HFFc6 (cell line): ENCODE data around the gene UBE2E2. TPM values are rescaled to one million over a fixed set of nuclear protein-coding genes. Genes with fewer than 3 reads are reported as not detected.

ENCODE experiments used
- DNase-seq: peaks from one replicate; pipeline ENCODE4 v3.0.0-alpha.2; 2018
- H3K27ac Mint-ChIP-seq: 2 replicates; pipeline ENCODE4 v1.8.0; 2020; ENCODE audit warnings: mild to moderate bottlenecking, mixed read lengths
- H3K27me3 Mint-ChIP-seq: 2 replicates; pipeline ENCODE4 v1.8.0; 2021; ENCODE audit warnings: mild to moderate bottlenecking, moderate library complexity, mixed read lengths; ENCODE audit not compliant: insufficient read depth
- H3K36me3 Mint-ChIP-seq: 2 replicates; pipeline ENCODE4 v1.8.0; 2021; ENCODE audit warnings: low read depth, mixed read lengths
- H3K4me1 Mint-ChIP-seq: 2 replicates; pipeline ENCODE4 v1.8.0; 2020; ENCODE audit warnings: low read depth, mixed read lengths
- H3K4me3 Mint-ChIP-seq: 2 replicates; pipeline ENCODE4 v1.8.0; 2020; ENCODE audit warnings: mild to moderate bottlenecking, moderate library complexity, mixed read lengths
- H3K9me3 Mint-ChIP-seq: 2 replicates; pipeline ENCODE4 v1.8.0; 2020; ENCODE audit warnings: mild to moderate bottlenecking, mixed read lengths
- CTCF ChIP-seq: fragments of 200-600 bp; sonication (generic); IDR thresholded peaks from 2 replicates; pipeline ENCODE4 v1.5.0; 2021; ENCODE audit warnings: antibody characterized with exemption, mild to moderate bottlenecking
- total RNA-seq, 6 experiments: library from RNA; stranded (reverse); fragmentation: NEBNext Ultra II Directional; extraction: Animal tissue kit (Norgen Biotek cat#: 25700); gene quantifications; 2 replicates in 1 of 6; 3 replicates in 5 of 6; pipeline ENCODE4 v1.2.3, GENCODE V29; 2021

The UBE2E2 gene
- total RNA-seq, 6 experiments from 2014 or later = 38.2 to 53.0 (median 47.2) TPM

DNA sequence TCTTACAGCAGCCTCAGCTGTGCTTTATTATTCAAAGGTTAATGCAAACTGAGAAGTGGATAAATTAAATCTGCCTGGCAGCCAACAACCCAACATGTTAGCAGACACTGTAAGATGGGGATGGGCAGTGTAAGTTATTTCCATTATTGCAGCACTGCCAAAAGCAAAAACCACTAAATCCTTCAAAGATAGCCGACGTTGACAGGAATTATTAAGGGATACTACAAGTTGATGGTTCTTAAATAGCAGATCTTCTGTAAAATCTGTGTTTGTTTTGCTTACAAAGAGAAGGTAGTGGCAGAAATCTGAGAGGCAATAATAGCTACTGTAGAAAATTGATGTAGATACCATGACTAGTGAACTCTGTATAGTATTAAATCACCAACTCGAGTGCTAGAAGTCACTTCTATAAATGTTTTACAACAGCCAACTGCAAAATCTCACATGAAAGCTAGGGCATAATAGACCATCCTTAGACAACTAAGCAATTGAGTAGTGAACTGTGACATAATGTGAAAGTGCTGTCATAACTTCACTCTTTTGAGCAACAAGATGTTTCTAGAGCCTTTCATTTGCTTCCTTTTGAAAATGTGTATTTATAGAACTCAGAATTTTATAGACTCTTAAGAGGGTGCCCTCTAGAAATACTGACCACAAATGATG, 278.6 kb downstream of the UBE2E2 start:
- no peak for DNase-seq
- Mint-ChIP-seq H3K27ac (no peak overlapping the region), H3K4me3 (no peak overlapping the region), H3K9me3 (peaks cover 14% of the 10 kb centered on the region), H3K36me3 (peaks cover 28% of the 10 kb centered on the region), H3K27me3 (no peaks in the 10 kb centered on the region; the same call in 1 of the 2 replicates), H3K4me1 (no peaks in the 10 kb centered on the region)
- TF ChIP-seq CTCF = no peak

- H3K27me3 Mint-ChIP-seq = no peaks in the 10 kb centered on the region; the same call in 1 of the 2 replicates
- no peak for TF ChIP-seq CTCF
- no peak overlapping the region for H3K4me3 Mint-ChIP-seq
- H3K36me3 Mint-ChIP-seq = peaks cover 27% of the 10 kb centered on the region
- no peak for DNase-seq
- H3K4me1 Mint-ChIP-seq = peaks cover 11% of the 10 kb centered on the region
- H3K27ac Mint-ChIP-seq = no peak overlapping the region
- H3K9me3 Mint-ChIP-seq = peaks cover 7% of the 10 kb centered on the region
These were observed 281.3 kb downstream of the UBE2E2 start for GRCh38 chr3:23484386-23484785.

GRCh38 chr3:23485922-23486321, 282.8 kb downstream of the UBE2E2 start:
- no peak overlapping the region for H3K4me3 Mint-ChIP-seq
- peaks cover 27% of the 10 kb centered on the region for H3K4me1 Mint-ChIP-seq
- DNase-seq = no peak
- peaks cover 24% of the 10 kb centered on the region for H3K36me3 Mint-ChIP-seq
- TF ChIP-seq CTCF = no peak
- H3K27me3 Mint-ChIP-seq = no peaks in the 10 kb centered on the region; the same call in 1 of the 2 replicates
- H3K9me3 Mint-ChIP-seq = peaks cover 7% of the 10 kb centered on the region; the same call in 1 of the 2 replicates
- H3K27ac Mint-ChIP-seq = no peak overlapping the region

DNA sequence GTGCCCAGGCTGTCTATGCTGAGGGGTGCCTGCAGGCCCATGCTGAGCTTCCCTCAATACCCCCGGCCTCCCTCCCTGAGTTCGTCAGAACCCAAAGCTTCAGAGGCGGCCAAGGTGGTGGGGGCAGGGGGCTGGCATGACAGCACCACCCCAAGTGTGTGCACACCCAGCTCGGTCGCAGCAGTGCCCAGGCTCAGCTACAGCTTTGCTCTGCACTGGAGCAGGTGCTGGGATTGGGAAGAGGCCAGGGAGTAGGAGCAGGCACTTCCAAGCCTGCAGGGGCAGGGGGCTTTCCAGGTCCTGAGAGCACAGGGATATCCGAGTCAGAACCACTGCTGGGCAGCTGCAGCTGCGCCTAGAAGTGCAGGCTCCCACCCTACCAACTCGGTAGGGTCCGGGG, 283.9 kb downstream of the UBE2E2 start:
- Mint-ChIP-seq H3K36me3 (peaks cover 24% of the 10 kb centered on the region), H3K4me1 (peaks cover 35% of the 10 kb centered on the region), H3K9me3 (peaks cover 7% of the 10 kb centered on the region; the same call in 1 of the 2 replicates), H3K27ac (no peak overlapping the region), H3K27me3 (no peaks in the 10 kb centered on the region; the same call in 1 of the 2 replicates), H3K4me3 (no peak overlapping the region)
- no peak for DNase-seq
- TF ChIP-seq CTCF = no peak

DNA sequence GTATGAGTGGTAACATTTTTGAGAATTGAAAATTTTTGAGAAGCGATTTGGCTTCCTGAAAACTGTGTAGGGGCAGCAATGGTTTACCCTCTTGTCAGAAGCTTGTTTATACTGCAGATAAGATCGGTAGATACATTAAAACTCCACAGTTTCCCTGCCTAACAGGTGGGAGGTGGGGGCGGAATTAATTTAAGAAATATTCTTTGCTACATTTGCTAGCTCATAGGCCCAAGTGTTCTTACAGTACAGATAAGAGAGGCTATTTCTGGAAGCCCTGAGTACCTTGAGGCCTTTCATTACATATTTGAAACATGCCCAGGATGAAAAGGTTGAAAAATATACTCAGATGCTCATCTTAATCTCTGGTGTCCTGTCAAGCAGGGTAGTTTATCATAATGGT, 285.5 kb downstream of the UBE2E2 start:
- TF ChIP-seq CTCF = no peak
- no peak for DNase-seq
- Mint-ChIP-seq H3K9me3 (peaks cover 7% of the 10 kb centered on the region; the same call in 1 of the 2 replicates), H3K36me3 (peaks cover 24% of the 10 kb centered on the region), H3K27ac (no peak overlapping the region), H3K4me1 (peaks cover 35% of the 10 kb centered on the region), H3K27me3 (no peaks in the 10 kb centered on the region; the same call in 1 of the 2 replicates), H3K4me3 (no peak overlapping the region)
